WTC11 (cell line): Measurements from ENCODE around the gene FAT3.

Experiments used
- ESRRA ChIP-seq: sonication (generic); formaldehyde crosslinking; IDR thresholded peaks from 2 replicates; pipeline ENCODE4 v1.8.1; 2022; ENCODE audit warnings: mild to moderate bottlenecking, missing genetic modification reagents, borderline replicate concordance
- NFE2L1 ChIP-seq: sonication (generic); formaldehyde crosslinking; IDR thresholded peaks from 2 replicates; pipeline ENCODE4 v1.8.1; 2023; ENCODE audit warnings: missing genetic modification reagents
- NFYB ChIP-seq: sonication (generic); formaldehyde crosslinking; conservative IDR thresholded peaks from 2 replicates; pipeline ENCODE4 v1.8.0; 2022; ENCODE audit warnings: low read depth, missing genetic modification reagents

GRCh38 chr11:92246630-92247029 lies 22.0 kb downstream of the FAT3 start:
- TF ChIP-seq NFYB (CRISPR knock-in tag), result no peak
- no peak for TF ChIP-seq ESRRA (CRISPR knock-in tag)
- no peak for TF ChIP-seq NFE2L1 (CRISPR knock-in tag)
